Naive thymus-derived CD8-positive, alpha-beta T cell (primary cell): ENCODE data around the gene USP22. TPM values are rescaled to one million over a fixed set of nuclear protein-coding genes. Genes with fewer than 3 reads are reported as not detected.

Experiments
- ATAC-seq, 2 donors: fragments of 150-1000 bp; cut with Tn5 transposase in 1 of 2; sonication (Bioruptor Pico), chemical (Tn5 transposase) in 1 of 2; 1 replicate in 1 of 2; 2 replicates in 1 of 2; pipeline ENCODE4 v1.10.0; 2021; ENCODE audit warnings: mild to moderate bottlenecking in 2 of 2, moderate library complexity in 2 of 2
- POLR2A ChIA-PET: fragments of 350-600 bp; sonication (Branson Sonifier 250); formaldehyde crosslinking; loops from one replicate; lab custom pipeline; 2021; ENCODE audit warnings: antibody characterized with exemption; lab: Charles Lee
- DNase-seq, 10 donors: peaks; one replicate each; pipeline versions ENCODE4 v3.0.0 to v3.0.0-alpha.2; 2020 to 2022
- H3K27ac Mint-ChIP-seq, 10 donors: one replicate each; pipeline ENCODE4 v1.8.0; 2020 to 2022; ENCODE audit warnings: mild to moderate bottlenecking in 10 of 10, mixed read lengths in 10 of 10, moderate library complexity in 4 of 10, inconsistent platforms in 1 of 10
- H3K27me3 Mint-ChIP-seq, 5 donors: one replicate each; pipeline ENCODE4 v1.8.0; 2021 to 2022; ENCODE audit warnings: mixed read lengths in 5 of 5
- H3K36me3 Mint-ChIP-seq, 3 donors: one replicate each; pipeline ENCODE4 v1.8.0; 2020 to 2022; ENCODE audit warnings: mixed read lengths in 3 of 3, mild to moderate bottlenecking in 2 of 3, inconsistent platforms in 1 of 3
- H3K4me1 Mint-ChIP-seq, 4 donors: one replicate each; pipeline ENCODE4 v1.8.0; 2021 to 2022; ENCODE audit warnings: mixed read lengths in 4 of 4
- H3K4me3 Mint-ChIP-seq, 10 donors: one replicate each; pipeline ENCODE4 v1.8.0; 2020 to 2022; ENCODE audit warnings: mild to moderate bottlenecking in 10 of 10, mixed read lengths in 10 of 10, moderate library complexity in 6 of 10, inconsistent platforms in 1 of 10
- H3K9me3 Mint-ChIP-seq, 9 donors: one replicate each; pipeline ENCODE4 v1.8.0; 2020 to 2022; ENCODE audit warnings: mixed read lengths in 9 of 9, mild to moderate bottlenecking in 3 of 9, inconsistent platforms in 1 of 9, moderate library complexity in 1 of 9
- polyA plus RNA-seq, 3 donors: library from polyadenylated mRNA; unstranded; fragments of 300-500 nt; fragmentation: Illumina TruSeq; gene quantifications; one replicate each; pipeline ENCODE4 v1.2.3, GENCODE V29; 2021
- total RNA-seq, 8 experiments: library from RNA in 2 of 8; stranded (reverse) in 2 of 8; gene quantifications; one replicate each; pipeline ENCODE4 v1.2.3 and lab custom pipeline; 2021 to 2026

USP22 gene
- total and polyA plus RNA-seq, 5 experiments from 2014 or later, result 33.6 to 155 (median 40.3) TPM

GRCh38 chr17:20968913-20969616 lies 73.7 kb downstream of the USP22 start:
- Mint-ChIP-seq H3K4me3 (peak overlapping the region in 1 of 10 donors; percentile 46), H3K4me1 (peaks cover 8 to 36% (median 11%) of the 10 kb centered on the region in 4 donors), H3K27me3 (peaks cover 0 to 5% (median 0%) of the 10 kb centered on the region in 5 donors), H3K36me3 (no peaks in the 10 kb centered on the region), H3K27ac (peak overlapping the region in 1 of 10 donors; percentile 21), H3K9me3 (no peaks in the 10 kb centered on the region)
- DNase-seq (no peak), ATAC-seq (no peak)
- POLR2A ChIA-PET, result no interaction called here

DNA sequence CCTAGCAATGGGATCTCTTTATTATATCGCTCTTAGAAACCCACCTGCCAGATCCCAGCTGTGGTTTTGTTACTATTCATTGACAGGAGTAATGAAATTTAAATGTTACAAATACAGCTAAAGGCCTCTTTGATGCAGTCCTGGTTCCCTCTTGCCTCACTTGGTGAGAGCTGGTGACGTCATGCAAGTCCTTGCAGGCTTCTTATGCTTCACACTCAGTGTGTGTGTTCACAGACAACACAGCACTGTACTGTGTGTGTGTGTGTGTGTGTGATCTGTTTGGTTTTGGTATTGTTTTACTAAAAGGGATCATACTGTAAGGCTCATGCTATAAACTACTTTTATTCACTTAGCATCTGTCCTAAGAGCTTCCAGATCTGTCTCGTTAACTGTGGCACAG lies 75.0 kb downstream of the USP22 start:
- Mint-ChIP-seq H3K4me1 (peaks cover 8 to 36% (median 11%) of the 10 kb centered on the region in 4 donors), H3K9me3 (no peaks in the 10 kb centered on the region), H3K4me3 (no peak overlapping the region), H3K27ac (peak overlapping the region in 2 of 10 donors; percentile 21 to 23), H3K36me3 (no peaks in the 10 kb centered on the region), H3K27me3 (peaks cover 0 to 9% (median 0%) of the 10 kb centered on the region in 5 donors)
- POLR2A ChIA-PET, result no interaction called here
- DNase-seq, result no peak
- no peak for ATAC-seq

GRCh38 chr17:20966870-20967269 lies 75.9 kb downstream of the USP22 start:
- Mint-ChIP-seq H3K36me3 (no peaks in the 10 kb centered on the region), H3K27me3 (peaks cover 0 to 11% (median 2%) of the 10 kb centered on the region in 5 donors), H3K4me1 (peaks cover 8 to 36% (median 11%) of the 10 kb centered on the region in 4 donors), H3K9me3 (no peaks in the 10 kb centered on the region), H3K4me3 (no peak overlapping the region), H3K27ac (peak overlapping the region in 1 of 10 donors; percentile 23)
- ATAC-seq (peak; percentile 61 to 74), DNase-seq (peak in 4 of 10 donors; percentile 8 to 44 (median 30))
- POLR2A ChIA-PET, result no interaction called here

- H3K27me3 Mint-ChIP-seq, result peaks cover 0 to 17% (median 3%) of the 10 kb centered on the region in 5 donors
- H3K4me1 Mint-ChIP-seq, result peaks cover 8 to 34% (median 11%) of the 10 kb centered on the region in 4 donors
- no peak overlapping the region for H3K4me3 Mint-ChIP-seq
- H3K27ac Mint-ChIP-seq, result no peak overlapping the region
- H3K9me3 Mint-ChIP-seq, result no peaks in the 10 kb centered on the region
- POLR2A ChIA-PET, result no interaction called here
- H3K36me3 Mint-ChIP-seq, result no peaks in the 10 kb centered on the region
- no peak for DNase-seq
- ATAC-seq, result no peak
Measured at GRCh38 chr17:20965492-20965891, 77.3 kb downstream of the USP22 start.

DNA sequence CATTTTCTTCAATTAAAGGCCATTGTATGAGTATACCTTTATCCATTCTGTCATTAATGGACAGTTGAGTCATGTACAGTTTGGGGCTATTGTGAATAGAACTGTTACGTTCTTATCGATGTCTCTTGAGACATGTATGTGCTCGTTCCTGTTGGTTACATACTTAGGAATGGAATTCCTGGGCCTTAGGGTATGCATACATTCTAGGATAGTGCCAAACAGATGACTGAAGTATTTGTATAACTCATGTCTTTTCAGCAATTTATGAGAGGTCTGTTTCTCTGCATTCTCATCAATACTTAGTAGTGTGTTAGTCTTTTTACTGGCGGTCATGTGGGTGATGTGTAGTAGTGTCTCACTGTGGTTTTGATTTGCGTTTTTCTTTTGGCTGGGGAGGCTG lies 81.2 kb downstream of the USP22 start:
- Mint-ChIP-seq H3K4me3 (no peak overlapping the region), H3K27ac (no peak overlapping the region)
- no peak for DNase-seq

DNA sequence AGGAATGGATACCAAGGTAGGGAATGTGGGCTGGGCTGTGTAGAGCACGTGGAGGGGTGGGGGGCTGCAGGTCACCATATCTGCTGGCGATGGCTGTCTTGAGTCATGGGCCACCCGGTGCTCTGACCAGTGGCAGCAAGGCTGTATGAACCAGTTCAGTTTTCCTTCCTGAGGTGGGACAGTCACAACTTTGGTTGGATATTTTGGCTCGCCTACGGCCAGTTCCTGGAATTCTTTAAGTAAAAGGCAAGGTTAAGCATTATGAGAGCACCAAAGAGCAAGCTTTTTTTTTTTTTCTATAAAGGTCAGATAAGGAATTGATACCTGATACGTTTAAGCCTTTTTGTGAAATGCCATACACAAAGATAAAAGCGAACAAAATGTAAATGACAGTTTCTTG lies 81.9 kb downstream of the USP22 start:
- DNase-seq, result no peak
- no peaks in the 10 kb centered on the region for H3K36me3 Mint-ChIP-seq
- peaks cover 13 to 35% (median 17%) of the 10 kb centered on the region in 5 donors for H3K27me3 Mint-ChIP-seq
- POLR2A ChIA-PET, result no interaction called here
- no peaks in the 10 kb centered on the region for H3K4me1 Mint-ChIP-seq
- no peak overlapping the region for H3K4me3 Mint-ChIP-seq
- H3K9me3 Mint-ChIP-seq, result no peaks in the 10 kb centered on the region
- no peak for ATAC-seq
- H3K27ac Mint-ChIP-seq, result no peak overlapping the region

More for the DNA sequence above, 81.2 kb downstream of the USP22 start:
- Mint-ChIP-seq H3K36me3 (no peaks in the 10 kb centered on the region), H3K4me1 (peaks cover 0 to 1% (median under 1%) of the 10 kb centered on the region in 4 donors), H3K9me3 (no peaks in the 10 kb centered on the region), H3K27me3 (peaks cover 11 to 31% (median 13%) of the 10 kb centered on the region in 5 donors)
- POLR2A ChIA-PET, result no interaction called here
- no peak for ATAC-seq

GRCh38 chr17:20955427-20956323 lies 87.1 kb downstream of the USP22 start:
- DNase-seq, result no peak
- H3K9me3 Mint-ChIP-seq, result no peaks in the 10 kb centered on the region
- no peak for ATAC-seq
- H3K27me3 Mint-ChIP-seq, result peaks cover 18 to 44% (median 25%) of the 10 kb centered on the region in 5 donors
- H3K27ac Mint-ChIP-seq, result no peak overlapping the region
- no peaks in the 10 kb centered on the region for H3K4me1 Mint-ChIP-seq
- no peaks in the 10 kb centered on the region for H3K36me3 Mint-ChIP-seq
- POLR2A ChIA-PET, result no interaction called here
- H3K4me3 Mint-ChIP-seq, result no peak overlapping the region

DNA sequence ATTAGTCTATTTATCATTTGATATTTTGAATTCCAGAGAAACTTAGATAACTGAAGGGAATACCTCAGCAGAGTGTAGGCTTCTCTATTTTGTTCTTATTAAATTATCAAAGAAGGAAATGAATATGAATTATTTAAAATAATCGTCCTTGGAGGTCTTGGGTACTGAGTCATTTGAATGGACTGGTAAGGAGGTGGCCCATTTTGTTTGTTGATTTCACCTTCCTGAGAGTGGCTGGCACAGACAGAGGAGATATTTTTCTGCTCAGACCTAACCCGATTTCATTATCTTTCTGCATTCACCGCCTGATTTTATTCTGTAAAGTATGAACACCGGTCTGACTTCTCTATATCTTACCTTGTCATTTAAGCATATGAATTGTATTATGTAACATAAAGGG lies 88.0 kb downstream of the USP22 start:
- Mint-ChIP-seq H3K9me3 (no peaks in the 10 kb centered on the region), H3K27me3 (peaks cover 21 to 44% (median 25%) of the 10 kb centered on the region in 5 donors), H3K4me3 (no peak overlapping the region), H3K36me3 (no peaks in the 10 kb centered on the region), H3K4me1 (no peaks in the 10 kb centered on the region), H3K27ac (no peak overlapping the region)
- ATAC-seq (no peak), DNase-seq (no peak)
- POLR2A ChIA-PET, result no interaction called here

DNA sequence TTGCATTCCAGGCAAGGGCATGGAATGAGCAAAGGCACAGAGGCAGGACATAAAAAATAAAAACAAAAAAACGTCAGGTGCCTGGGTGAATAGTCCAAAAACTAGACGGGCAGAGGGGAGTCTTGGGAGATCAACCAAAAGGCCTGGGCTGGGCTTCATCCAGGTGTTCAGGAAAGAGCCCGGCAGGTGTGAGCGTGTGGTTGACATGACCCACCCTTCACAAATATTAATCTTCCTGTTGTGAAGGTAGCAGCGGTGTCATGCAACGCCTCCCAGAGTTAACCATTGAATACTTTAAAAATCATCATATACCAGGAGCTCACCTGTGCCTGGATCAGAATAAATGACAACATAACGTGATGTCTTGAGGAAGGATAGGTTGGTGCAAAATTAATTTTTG lies 90.6 kb downstream of the USP22 start:
- H3K4me1 Mint-ChIP-seq, result no peaks in the 10 kb centered on the region
- H3K27me3 Mint-ChIP-seq, result peaks cover 14 to 26% (median 21%) of the 10 kb centered on the region in 5 donors
- ATAC-seq, result no peak
- H3K36me3 Mint-ChIP-seq, result no peaks in the 10 kb centered on the region
- H3K9me3 Mint-ChIP-seq, result no peaks in the 10 kb centered on the region
- H3K27ac Mint-ChIP-seq, result no peak overlapping the region
- no peak for DNase-seq
- POLR2A ChIA-PET, result no interaction called here
- H3K4me3 Mint-ChIP-seq, result no peak overlapping the region

Other genes starting within 250 kb of the USP22 start
- 10 to 100 TPM; 10.8 to 11.7 TPM for gene DHRS7B, start 84.0 kb upstream of the USP22 start, total RNA-seq
- gene DHRS7B, start 84.0 kb upstream of the USP22 start, polyA plus RNA-seq, result 1 to 10 TPM; 6.4 to 8.0 (median 7.0) TPM
- gene TMEM11, start 171.2 kb upstream of the USP22 start, total RNA-seq, result 10 to 100 TPM; 14.9 to 15.8 TPM
- 10 to 100 TPM; 19.5 to 31.9 (median 26.2) TPM for gene TMEM11, start 171.2 kb upstream of the USP22 start, polyA plus RNA-seq
- 1 to 10 TPM; 9.2 to 9.3 TPM for gene NATD1, start 210.4 kb upstream of the USP22 start, total RNA-seq
- 1 to 10 TPM in 1 of 3 donors, under 1 TPM in 2; 0.60 to 1.2 (median 0.99) TPM for gene NATD1, start 210.4 kb upstream of the USP22 start, polyA plus RNA-seq
- gene MAP2K3, start 241.7 kb upstream of the USP22 start, total RNA-seq, result 10 to 100 TPM; 39.4 to 42.2 TPM
- gene MAP2K3, start 241.7 kb upstream of the USP22 start, polyA plus RNA-seq, result 10 to 100 TPM; 49.0 to 69.4 (median 49.7) TPM